NT2/D1 (cell line): Measurements from ENCODE around the gene GRM7.

Experiments
- YY1 ChIP-seq: IDR thresholded peaks from 2 replicates; pipeline ENCODE4 v1.6.1; 2011; ENCODE audit not compliant: insufficient read length, insufficient read depth
- ZNF274 ChIP-seq: IDR thresholded peaks from 2 replicates; pipeline ENCODE4 v1.6.1; 2011; ENCODE audit warnings: mild to moderate bottlenecking, low read depth, low read length

DNA sequence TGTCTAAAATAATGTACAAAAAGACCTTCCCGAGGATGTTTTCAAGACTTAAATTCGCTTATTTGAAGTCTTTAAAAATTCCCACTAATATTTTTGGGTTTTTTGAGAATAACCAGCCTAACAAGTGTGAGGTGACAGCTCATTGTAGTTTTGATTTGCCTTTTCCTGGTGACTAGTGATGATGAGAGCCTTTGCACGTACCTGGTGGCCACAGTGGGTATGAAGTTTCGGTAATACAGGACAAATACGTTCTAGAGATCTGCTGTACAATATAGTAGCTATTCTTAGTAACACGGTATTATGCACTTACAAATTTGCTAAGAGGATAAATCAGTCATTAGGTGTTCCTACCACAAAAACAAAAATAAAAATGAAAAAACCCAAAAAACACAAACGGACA lies 124.9 kb downstream of the GRM7 start:
- TF ChIP-seq YY1 = no peak
- no peak for TF ChIP-seq ZNF274
